ENCODE data around the gene TOX2.

The TOX2 gene

DNA sequence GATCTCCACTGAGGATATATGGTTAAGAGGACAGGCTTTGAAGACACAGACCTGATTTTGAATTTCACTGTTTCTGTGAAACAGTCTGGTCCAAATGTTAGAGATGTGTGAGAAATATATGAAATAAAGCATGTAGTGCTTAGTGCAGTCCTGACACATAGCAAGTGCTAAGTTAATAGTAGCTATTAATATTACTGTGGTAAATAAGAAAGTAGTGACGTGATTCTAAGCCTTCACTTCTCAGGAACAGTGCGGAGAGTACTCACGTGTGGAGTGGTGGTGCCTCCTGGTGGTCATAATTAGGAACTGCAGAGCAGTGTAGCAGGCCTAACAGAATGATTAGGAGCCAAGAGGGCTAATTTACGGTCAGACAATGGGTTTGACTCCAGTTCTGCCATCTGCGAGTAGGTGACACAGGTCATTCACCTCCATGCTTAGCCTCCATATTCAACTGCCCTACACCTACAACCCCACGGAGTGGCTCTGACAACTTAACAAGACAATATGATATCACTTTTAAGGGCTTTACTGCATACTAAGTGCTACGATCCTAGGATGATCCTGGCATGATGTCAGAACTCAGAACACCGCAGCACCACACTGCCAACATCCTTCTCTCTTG lies 166.1 kb downstream of the TOX2 start:
- Histone ChIP-seq H3K4me3 (ENCODE audit: low read length) (no peak overlapping the region), H3K27ac (ENCODE audit: low read length) (no peak overlapping the region), H3K79me2 (ENCODE audit: low read length) (no peaks in the 10 kb centered on the region), H2AFZ (ENCODE audit: low read depth, low read length) (peak overlapping the region; percentile 49; the same call in 1 of the 2 replicates), H4K20me1 (ENCODE audit: insufficient read depth, low read length) (no peaks in the 10 kb centered on the region), H3K4me1 (ENCODE audit: low read length) (peaks cover 18% of the 10 kb centered on the region), H3K9ac (ENCODE audit: low read length) (peak overlapping the region; percentile 5), H3K9me3 (ENCODE audit: insufficient read depth, low read length) (no peaks in the 10 kb centered on the region), H3K36me3 (replicated peaks; ENCODE audit: low read depth, low read length) (peaks cover 4% of the 10 kb centered on the region), H3K27me3 (ENCODE audit: low read depth, low read length) (no peaks in the 10 kb centered on the region), H3K4me2 (ENCODE audit: low read length) (peak overlapping the region; percentile 22)
- TF ChIP-seq, protein P1, sequence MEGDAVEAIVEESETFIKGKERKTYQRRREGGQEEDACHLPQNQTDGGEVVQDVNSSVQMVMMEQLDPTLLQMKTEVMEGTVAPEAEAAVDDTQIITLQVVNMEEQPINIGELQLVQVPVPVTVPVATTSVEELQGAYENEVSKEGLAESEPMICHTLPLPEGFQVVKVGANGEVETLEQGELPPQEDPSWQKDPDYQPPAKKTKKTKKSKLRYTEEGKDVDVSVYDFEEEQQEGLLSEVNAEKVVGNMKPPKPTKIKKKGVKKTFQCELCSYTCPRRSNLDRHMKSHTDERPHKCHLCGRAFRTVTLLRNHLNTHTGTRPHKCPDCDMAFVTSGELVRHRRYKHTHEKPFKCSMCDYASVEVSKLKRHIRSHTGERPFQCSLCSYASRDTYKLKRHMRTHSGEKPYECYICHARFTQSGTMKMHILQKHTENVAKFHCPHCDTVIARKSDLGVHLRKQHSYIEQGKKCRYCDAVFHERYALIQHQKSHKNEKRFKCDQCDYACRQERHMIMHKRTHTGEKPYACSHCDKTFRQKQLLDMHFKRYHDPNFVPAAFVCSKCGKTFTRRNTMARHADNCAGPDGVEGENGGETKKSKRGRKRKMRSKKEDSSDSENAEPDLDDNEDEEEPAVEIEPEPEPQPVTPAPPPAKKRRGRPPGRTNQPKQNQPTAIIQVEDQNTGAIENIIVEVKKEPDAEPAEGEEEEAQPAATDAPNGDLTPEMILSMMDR (IDR thresholded peaks at IDR 0.05; ENCODE audit: low read depth, low read length), result peak; percentile 100
- TF ChIP-seq EZH2phosphoT487 (IDR thresholded peaks at IDR 0.05; ENCODE audit: low read depth), result no peak

DNA sequence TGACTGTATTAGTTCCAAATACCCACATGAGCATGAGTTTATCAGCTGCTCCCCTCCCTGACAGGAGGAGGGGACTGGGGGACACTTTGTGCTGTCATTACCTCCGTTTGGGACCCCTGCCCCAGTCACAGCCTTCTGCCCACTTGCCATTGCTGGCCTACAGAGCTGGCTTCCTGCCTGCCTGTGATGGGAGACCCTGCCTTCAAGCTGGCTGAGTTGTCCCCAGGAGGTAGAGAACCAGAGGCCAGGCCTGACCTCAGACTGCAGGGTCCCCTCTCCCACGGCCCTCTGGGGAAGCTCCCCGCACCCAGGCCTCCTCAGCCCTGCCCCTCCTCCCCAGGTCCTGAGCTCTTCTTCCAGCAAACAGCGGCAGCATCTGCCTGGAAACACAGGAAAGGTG lies 166.8 kb downstream of the TOX2 start:
- H3K4me3 ChIP-seq (ENCODE audit: low read length), result no peak overlapping the region
- no peaks in the 10 kb centered on the region for H3K79me2 ChIP-seq (ENCODE audit: low read length)
- no peak overlapping the region for H3K27ac ChIP-seq (ENCODE audit: low read length)
- peaks cover 4% of the 10 kb centered on the region for H3K36me3 ChIP-seq (replicated peaks; ENCODE audit: low read depth, low read length)
- no peak overlapping the region for H3K9ac ChIP-seq (ENCODE audit: low read length)
- H2AFZ ChIP-seq (ENCODE audit: low read depth, low read length), result no peak overlapping the region
- H3K27me3 ChIP-seq (ENCODE audit: low read depth, low read length), result no peaks in the 10 kb centered on the region
- TF ChIP-seq EZH2phosphoT487 (IDR thresholded peaks at IDR 0.05; ENCODE audit: low read depth), result no peak
- TF ChIP-seq, protein P1 (IDR thresholded peaks at IDR 0.05; ENCODE audit: low read depth, low read length), result no peak
- no peaks in the 10 kb centered on the region for H3K9me3 ChIP-seq (ENCODE audit: insufficient read depth, low read length)
- no peak overlapping the region for H3K4me2 ChIP-seq (ENCODE audit: low read length)
- peaks cover 18% of the 10 kb centered on the region for H3K4me1 ChIP-seq (ENCODE audit: low read length)
- no peaks in the 10 kb centered on the region for H4K20me1 ChIP-seq (ENCODE audit: insufficient read depth, low read length)

DNA sequence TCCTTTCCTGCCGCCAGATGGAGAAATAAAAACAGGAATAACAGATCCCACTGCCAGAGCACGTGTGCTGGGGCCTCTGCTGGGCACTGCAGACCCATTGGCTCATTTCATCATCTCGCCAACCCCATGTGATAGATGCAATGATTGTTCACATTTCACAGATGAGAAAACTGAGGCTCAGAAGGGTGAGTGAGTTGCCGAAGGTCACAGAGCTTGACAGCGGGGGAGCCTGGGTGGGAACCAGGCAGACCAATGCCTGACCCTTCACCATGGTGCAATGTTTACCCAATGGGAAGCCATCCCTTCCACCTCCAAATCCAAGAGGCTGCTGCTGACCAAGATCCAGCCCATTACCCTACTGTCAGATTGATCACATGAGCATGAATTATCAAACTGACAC lies 167.2 kb downstream of the TOX2 start:
- H3K9me3 ChIP-seq (ENCODE audit: insufficient read depth, low read length), result no peaks in the 10 kb centered on the region
- no peak overlapping the region for H3K4me3 ChIP-seq (ENCODE audit: low read length)
- no peak overlapping the region for H3K27ac ChIP-seq (ENCODE audit: low read length)
- H3K9ac ChIP-seq (ENCODE audit: low read length), result no peak overlapping the region
- no peaks in the 10 kb centered on the region for H3K79me2 ChIP-seq (ENCODE audit: low read length)
- peaks cover 4% of the 10 kb centered on the region for H3K36me3 ChIP-seq (replicated peaks; ENCODE audit: low read depth, low read length)
- no peaks in the 10 kb centered on the region for H3K27me3 ChIP-seq (ENCODE audit: low read depth, low read length)
- H3K4me2 ChIP-seq (ENCODE audit: low read length), result no peak overlapping the region
- TF ChIP-seq, protein P1 (IDR thresholded peaks at IDR 0.05; ENCODE audit: low read depth, low read length), result no peak
- no peak for TF ChIP-seq EZH2phosphoT487 (IDR thresholded peaks at IDR 0.05; ENCODE audit: low read depth)
- peaks cover 18% of the 10 kb centered on the region for H3K4me1 ChIP-seq (ENCODE audit: low read length)
- no peak overlapping the region for H2AFZ ChIP-seq (ENCODE audit: low read depth, low read length)
- no peaks in the 10 kb centered on the region for H4K20me1 ChIP-seq (ENCODE audit: insufficient read depth, low read length)

DNA sequence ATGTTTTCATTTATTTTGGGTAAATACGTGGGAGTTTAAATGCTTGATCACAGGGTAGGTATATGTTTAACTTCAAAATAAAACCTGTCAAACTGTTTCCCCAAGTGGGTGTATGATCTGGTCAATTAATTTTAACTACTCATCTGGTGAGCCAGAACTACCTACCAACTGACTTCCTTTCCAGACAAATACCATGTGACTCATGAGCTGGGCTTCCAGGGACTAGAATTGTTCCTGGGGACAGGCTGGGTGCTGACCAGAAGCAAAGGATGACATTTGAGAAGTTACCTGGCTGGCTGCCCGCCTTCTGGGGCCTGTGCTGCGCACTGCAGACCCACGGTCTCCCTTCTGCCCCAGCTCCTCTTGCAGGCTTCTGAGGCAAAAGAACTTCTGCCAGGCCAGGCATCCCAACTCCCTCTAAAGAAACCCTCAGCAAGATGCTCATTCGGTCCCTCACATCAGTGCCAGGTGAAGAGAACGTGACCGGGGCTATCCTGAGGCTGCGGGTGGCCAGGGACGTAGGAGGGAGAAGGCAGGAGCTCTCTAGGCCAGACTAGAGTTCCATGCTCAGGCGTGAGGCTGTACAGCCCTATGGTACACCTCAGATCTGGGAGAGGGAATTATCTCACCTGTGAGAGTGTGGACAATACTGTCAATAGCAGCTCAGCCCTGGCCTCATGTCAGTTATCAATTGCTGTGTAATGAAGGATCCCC lies 168.7 kb downstream of the TOX2 start:
- Histone ChIP-seq H3K9me3 (ENCODE audit: insufficient read depth, low read length) (no peaks in the 10 kb centered on the region), H4K20me1 (ENCODE audit: insufficient read depth, low read length) (no peaks in the 10 kb centered on the region), H2AFZ (ENCODE audit: low read depth, low read length) (no peak overlapping the region), H3K4me3 (ENCODE audit: low read length) (no peak overlapping the region), H3K27ac (ENCODE audit: low read length) (no peak overlapping the region), H3K27me3 (ENCODE audit: low read depth, low read length) (no peaks in the 10 kb centered on the region), H3K4me1 (ENCODE audit: low read length) (peaks cover 18% of the 10 kb centered on the region), H3K4me2 (ENCODE audit: low read length) (no peak overlapping the region), H3K36me3 (replicated peaks; ENCODE audit: low read depth, low read length) (peaks cover 4% of the 10 kb centered on the region), H3K9ac (ENCODE audit: low read length) (no peak overlapping the region), H3K79me2 (ENCODE audit: low read length) (no peaks in the 10 kb centered on the region)
- TF ChIP-seq, protein P1 (IDR thresholded peaks at IDR 0.05; ENCODE audit: low read depth, low read length), result no peak
- no peak for TF ChIP-seq EZH2phosphoT487 (IDR thresholded peaks at IDR 0.05; ENCODE audit: low read depth)
